NT2/D1 (cell line): ENCODE measurements around the gene ICAM3.

Experiments
- YY1 ChIP-seq: IDR thresholded peaks from 2 replicates; pipeline ENCODE4 v1.6.1; 2011; ENCODE audit not compliant: insufficient read length, insufficient read depth
- ZNF274 ChIP-seq: IDR thresholded peaks from 2 replicates; pipeline ENCODE4 v1.6.1; 2011; ENCODE audit warnings: mild to moderate bottlenecking, low read depth, low read length

- no peak for TF ChIP-seq YY1
- no peak for TF ChIP-seq ZNF274
Measured at GRCh38 chr19:10306327-10306726, 33.1 kb downstream of the ICAM3 start.
